ENCODE results near the gene CNN2.

The CNN2 gene

GRCh38 chr19:1028062-1028926, 1.9 kb downstream of the CNN2 start:
- Histone ChIP-seq H3K4me1 (ENCODE audit: control insufficient read depth, insufficient read depth, low read length) (peaks cover 26% of the 10 kb centered on the region), H3K4me3 (ENCODE audit: low read length) (peak overlapping the region; percentile 82), H3K27me3 (ENCODE audit: control insufficient read depth, insufficient read depth, low read length) (no peaks in the 10 kb centered on the region), H3K9me3 (ENCODE audit: control insufficient read depth, low read length) (no peaks in the 10 kb centered on the region), H3K9ac (ENCODE audit: low read length) (peak overlapping the region; percentile 92), H3K36me3 (ENCODE audit: control insufficient read depth, insufficient read depth, low read length) (no peaks in the 10 kb centered on the region)

- no peak overlapping the region for H3K9ac ChIP-seq (ENCODE audit: low read length)
- no peaks in the 10 kb centered on the region for H3K36me3 ChIP-seq (ENCODE audit: control insufficient read depth, insufficient read depth, low read length)
Observed at GRCh38 chr19:1032264-1032867, 6.0 kb downstream of the CNN2 start.

GRCh38 chr19:1035998-1036621, 9.7 kb downstream of the CNN2 start:
- H3K4me1 ChIP-seq (ENCODE audit: control insufficient read depth, insufficient read depth, low read length), result peaks cover 17% of the 10 kb centered on the region
- H3K4me3 ChIP-seq (ENCODE audit: low read length), result no peak overlapping the region
- H3K9ac ChIP-seq (ENCODE audit: low read length), result no peak overlapping the region
- no peaks in the 10 kb centered on the region for H3K36me3 ChIP-seq (ENCODE audit: control insufficient read depth, insufficient read depth, low read length)
- no peaks in the 10 kb centered on the region for H3K9me3 ChIP-seq (ENCODE audit: control insufficient read depth, low read length)
- H3K27me3 ChIP-seq (ENCODE audit: control insufficient read depth, insufficient read depth, low read length), result no peaks in the 10 kb centered on the region

More at GRCh38 chr19:1032264-1032867, 6.0 kb downstream of the CNN2 start:
- peaks cover 15% of the 10 kb centered on the region for H3K4me1 ChIP-seq (ENCODE audit: control insufficient read depth, insufficient read depth, low read length)
- no peaks in the 10 kb centered on the region for H3K27me3 ChIP-seq (ENCODE audit: control insufficient read depth, insufficient read depth, low read length)
- H3K4me3 ChIP-seq (ENCODE audit: low read length), result no peak overlapping the region
- H3K9me3 ChIP-seq (ENCODE audit: control insufficient read depth, low read length), result no peaks in the 10 kb centered on the region

DNA sequence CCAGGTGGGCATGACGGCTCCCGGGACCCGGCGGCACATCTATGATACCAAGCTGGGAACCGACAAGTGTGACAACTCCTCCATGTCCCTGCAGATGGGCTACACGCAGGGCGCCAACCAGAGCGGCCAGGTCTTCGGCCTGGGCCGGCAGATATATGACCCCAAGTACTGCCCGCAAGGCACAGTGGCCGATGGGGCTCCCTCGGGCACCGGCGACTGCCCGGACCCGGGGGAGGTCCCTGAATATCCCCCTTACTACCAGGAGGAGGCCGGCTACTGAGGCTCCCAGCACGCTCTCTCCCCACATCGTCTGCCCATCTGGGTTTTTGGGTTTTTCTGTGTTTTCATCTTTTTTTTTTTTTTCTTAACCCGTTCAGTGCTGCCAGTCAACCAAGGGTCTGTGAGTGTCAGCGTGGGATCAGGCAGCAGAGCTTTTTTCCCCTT, 11.2 kb downstream of the CNN2 start:
- no peak overlapping the region for H3K9ac ChIP-seq (ENCODE audit: low read length)
- H3K36me3 ChIP-seq (ENCODE audit: control insufficient read depth, insufficient read depth, low read length), result no peaks in the 10 kb centered on the region
- H3K4me1 ChIP-seq (ENCODE audit: control insufficient read depth, insufficient read depth, low read length), result peaks cover 26% of the 10 kb centered on the region
- no peaks in the 10 kb centered on the region for H3K9me3 ChIP-seq (ENCODE audit: control insufficient read depth, low read length)
- peaks cover 4% of the 10 kb centered on the region for H3K27me3 ChIP-seq (ENCODE audit: control insufficient read depth, insufficient read depth, low read length)
- H3K4me3 ChIP-seq (ENCODE audit: low read length), result no peak overlapping the region

DNA sequence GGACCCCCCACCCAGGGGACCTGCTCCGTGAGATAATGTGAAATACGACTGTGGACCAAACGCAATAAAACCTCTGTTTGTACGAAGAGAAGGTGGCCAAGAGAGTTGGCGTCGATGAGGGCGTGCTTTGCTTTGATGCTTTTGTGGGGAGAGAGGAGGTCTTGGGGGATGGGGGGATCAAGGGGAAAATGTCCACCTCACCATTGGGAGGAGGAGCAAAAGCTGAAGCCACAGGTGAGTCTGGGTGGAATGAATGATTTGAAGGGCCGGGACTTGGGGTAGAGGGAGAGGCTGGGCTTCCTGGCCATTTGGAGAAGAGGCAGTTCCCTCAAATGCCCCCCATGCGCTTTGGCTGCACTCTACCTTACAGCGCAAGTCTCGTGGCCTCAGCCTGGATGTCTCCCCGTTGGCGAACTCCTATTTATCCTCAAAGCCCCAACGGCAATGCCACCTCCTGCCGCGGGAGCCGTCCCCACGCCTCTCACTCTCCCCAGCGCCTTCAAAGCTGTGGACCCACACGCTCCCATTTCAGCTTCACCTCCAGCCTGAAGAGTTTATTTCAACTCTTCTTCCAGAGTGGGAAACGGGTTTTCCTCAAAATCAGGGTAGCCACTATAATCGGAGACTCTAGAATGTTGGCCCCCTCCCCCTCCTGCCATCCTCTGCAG, 12.7 kb downstream of the CNN2 start:
- peaks cover 26% of the 10 kb centered on the region for H3K4me1 ChIP-seq (ENCODE audit: control insufficient read depth, insufficient read depth, low read length)
- H3K9ac ChIP-seq (ENCODE audit: low read length), result no peak overlapping the region
- no peaks in the 10 kb centered on the region for H3K9me3 ChIP-seq (ENCODE audit: control insufficient read depth, low read length)
- H3K36me3 ChIP-seq (ENCODE audit: control insufficient read depth, insufficient read depth, low read length), result no peaks in the 10 kb centered on the region
- no peak overlapping the region for H3K4me3 ChIP-seq (ENCODE audit: low read length)
- H3K27me3 ChIP-seq (ENCODE audit: control insufficient read depth, insufficient read depth, low read length), result peaks cover 4% of the 10 kb centered on the region

DNA sequence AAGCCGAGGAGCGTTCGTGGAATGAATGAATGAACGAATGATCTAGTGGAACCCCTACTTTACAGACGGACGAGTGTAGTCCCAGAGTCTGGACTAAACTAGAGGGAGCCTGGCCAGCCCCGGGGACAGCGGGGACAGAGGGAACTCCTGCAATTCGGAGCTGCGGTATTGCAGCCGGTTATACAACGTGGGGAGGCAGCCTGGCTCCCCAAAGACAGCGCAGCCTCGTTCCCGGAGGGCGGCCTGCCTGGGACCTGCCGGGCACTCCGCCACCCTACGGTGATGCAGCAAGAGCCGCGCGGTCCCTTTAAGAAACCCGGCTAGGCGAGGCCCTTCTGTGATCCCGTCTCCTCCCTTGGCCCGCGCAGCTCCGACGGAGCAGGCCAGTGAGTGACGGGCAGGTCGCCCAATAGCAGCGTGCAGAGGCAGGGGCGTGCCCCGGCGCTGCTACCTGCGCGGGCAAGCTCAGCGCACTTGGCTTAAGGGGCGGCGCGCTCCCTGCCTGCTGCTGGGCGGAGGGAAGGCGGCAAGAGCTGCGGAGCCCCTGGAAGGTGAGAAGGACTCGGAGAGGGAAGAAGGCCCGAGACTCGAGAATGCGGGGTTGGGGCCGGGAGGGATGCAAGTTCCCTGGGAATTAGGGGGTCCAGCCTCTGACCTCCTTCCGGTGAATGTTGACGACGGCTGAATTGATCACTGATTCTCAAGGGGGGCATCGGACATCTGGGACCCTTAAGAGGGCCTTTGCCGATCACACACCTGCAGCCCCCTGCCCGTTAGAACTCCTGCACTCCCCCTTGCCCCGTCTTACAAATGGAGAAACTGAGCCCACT, 13.5 kb downstream of the CNN2 start, which contains the start of gene ABCA7:
ABCA7 (plus strand) TSS at position 462 of the 830 bp plus-strand sequence. CDS start 1,255 bp downstream, outside the sequence.
- Histone ChIP-seq H3K9ac (ENCODE audit: low read length) (peak within 1 kb of the TSS; percentile 60), H3K4me1 (ENCODE audit: control insufficient read depth, insufficient read depth, low read length) (peaks cover 26% of the 10 kb centered on the region), H3K27me3 (ENCODE audit: control insufficient read depth, insufficient read depth, low read length) (peaks cover 4% of the 10 kb centered on the region), H3K9me3 (ENCODE audit: control insufficient read depth, low read length) (no peaks in the 10 kb centered on the region), H3K36me3 (ENCODE audit: control insufficient read depth, insufficient read depth, low read length) (no peaks in the 10 kb centered on the region), H3K4me3 (ENCODE audit: low read length) (peak within 1 kb of the TSS; percentile 74)

GRCh38 chr19:1040476-1041271, 14.3 kb downstream of the CNN2 start:
- no peaks in the 10 kb centered on the region for H3K9me3 ChIP-seq (ENCODE audit: control insufficient read depth, low read length)
- H3K27me3 ChIP-seq (ENCODE audit: control insufficient read depth, insufficient read depth, low read length), result peaks cover 4% of the 10 kb centered on the region
- peaks cover 26% of the 10 kb centered on the region for H3K4me1 ChIP-seq (ENCODE audit: control insufficient read depth, insufficient read depth, low read length)
- peak overlapping the region; percentile 60 for H3K9ac ChIP-seq (ENCODE audit: low read length)
- H3K36me3 ChIP-seq (ENCODE audit: control insufficient read depth, insufficient read depth, low read length), result no peaks in the 10 kb centered on the region
- H3K4me3 ChIP-seq (ENCODE audit: low read length), result peak overlapping the region; percentile 74

GRCh38 chr19:1041272-1041834, 14.9 kb downstream of the CNN2 start:
- H3K36me3 ChIP-seq (ENCODE audit: control insufficient read depth, insufficient read depth, low read length), result no peaks in the 10 kb centered on the region
- no peaks in the 10 kb centered on the region for H3K9me3 ChIP-seq (ENCODE audit: control insufficient read depth, low read length)
- H3K4me1 ChIP-seq (ENCODE audit: control insufficient read depth, insufficient read depth, low read length), result peaks cover 26% of the 10 kb centered on the region
- no peak overlapping the region for H3K4me3 ChIP-seq (ENCODE audit: low read length)
- H3K27me3 ChIP-seq (ENCODE audit: control insufficient read depth, insufficient read depth, low read length), result peaks cover 4% of the 10 kb centered on the region
- no peak overlapping the region for H3K9ac ChIP-seq (ENCODE audit: low read length)

GRCh38 chr19:1041835-1042685, 15.7 kb downstream of the CNN2 start:
- no peaks in the 10 kb centered on the region for H3K9me3 ChIP-seq (ENCODE audit: control insufficient read depth, low read length)
- H3K9ac ChIP-seq (ENCODE audit: low read length), result no peak overlapping the region
- no peak overlapping the region for H3K4me3 ChIP-seq (ENCODE audit: low read length)
- H3K4me1 ChIP-seq (ENCODE audit: control insufficient read depth, insufficient read depth, low read length), result peaks cover 26% of the 10 kb centered on the region
- peaks cover 4% of the 10 kb centered on the region for H3K27me3 ChIP-seq (ENCODE audit: control insufficient read depth, insufficient read depth, low read length)
- no peaks in the 10 kb centered on the region for H3K36me3 ChIP-seq (ENCODE audit: control insufficient read depth, insufficient read depth, low read length)
